DND-41 (cell line): ENCODE results near the gene CDPF1.

Source experiments
- ATAC-seq: fragments of 200-7000 bp; cut with Tn5 transposase; 3 replicates; pipeline ENCODE4 v1.9.1; 2021; ENCODE audit warnings: low read depth; ENCODE audit not compliant: insufficient read depth
- DNase-seq: peaks from one replicate; pipeline ENCODE4 v3.0.0-alpha.2; 2020
- H2AFZ ChIP-seq: 2 replicates; pipeline ENCODE4 v1.6.0; 2012; ENCODE audit warnings: low read depth, low read length
- H3K27ac ChIP-seq: 2 replicates; pipeline ENCODE4 v1.5.1; 2012; ENCODE audit warnings: low read length, inconsistent platforms
- H3K27me3 ChIP-seq: fragments of 200-600 bp; sonication (generic); 2 replicates; pipeline ENCODE4 v1.6.0; 2012; ENCODE audit warnings: low read length, mild to moderate bottlenecking, inconsistent platforms; ENCODE audit not compliant: insufficient read depth, poor library complexity
- H3K36me3 ChIP-seq: 2 replicates; pipeline ENCODE4 v1.5.1; 2012; ENCODE audit warnings: low read length, inconsistent platforms; ENCODE audit not compliant: insufficient read depth
- H3K4me1 ChIP-seq: 2 replicates; pipeline ENCODE4 v1.5.1; 2012; ENCODE audit warnings: mild to moderate bottlenecking, low read length; ENCODE audit not compliant: insufficient read depth
- H3K4me2 ChIP-seq: 2 replicates; pipeline ENCODE4 v1.6.0; 2012; ENCODE audit warnings: mild to moderate bottlenecking, moderate library complexity, low read length, inconsistent platforms; ENCODE audit not compliant: insufficient read depth
- H3K4me3 ChIP-seq, 2 experiments: fragments of 200-600 bp in 1 of 2; shearing (Covaris generic) in 1 of 2; 2 replicates each; pipeline ENCODE4 v1.5.1; 2012 to 2016; ENCODE audit warnings: inconsistent platforms in 2 of 2, low read length in 2 of 2, mild to moderate bottlenecking in 2 of 2, low read depth in 1 of 2, moderate library complexity in 1 of 2
- H3K79me2 ChIP-seq: 2 replicates; pipeline ENCODE4 v1.6.0; 2012; ENCODE audit warnings: low read length, inconsistent platforms; ENCODE audit not compliant: insufficient read depth
- H3K9ac ChIP-seq: 2 replicates; pipeline ENCODE4 v1.6.0; 2012; ENCODE audit warnings: low read depth, mild to moderate bottlenecking, inconsistent platforms, low read length, moderate library complexity
- H3K9me3 ChIP-seq: 2 replicates; pipeline ENCODE4 v1.5.1; 2012; ENCODE audit warnings: low read length, moderate library complexity, mild to moderate bottlenecking, inconsistent platforms; ENCODE audit not compliant: insufficient read depth, severe bottlenecking
- H4K20me1 ChIP-seq: 2 replicates; pipeline ENCODE4 v1.6.0; 2012; ENCODE audit warnings: low read length; ENCODE audit not compliant: insufficient read depth
- CTCF ChIP-seq: IDR thresholded peaks from 2 replicates; pipeline ENCODE4 v1.5.1; 2012; ENCODE audit warnings: borderline replicate concordance, low read length, moderate library complexity, mild to moderate bottlenecking; ENCODE audit not compliant: poor library complexity, severe bottlenecking; ENCODE audit errors: extremely low read depth
- EZH2 ChIP-seq: IDR thresholded peaks from 3 replicates; pipeline ENCODE4 v1.6.1; 2012; ENCODE audit warnings: borderline replicate concordance, low read depth, mild to moderate bottlenecking, moderate library complexity, low read length, inconsistent platforms; ENCODE audit not compliant: severe bottlenecking

Gene CDPF1

GRCh38 chr22:46262449-46263215 is 12.5 kb upstream of the CDPF1 start:
- Histone ChIP-seq H3K4me1 (peaks cover 11% of the 10 kb centered on the region), H3K36me3 (no peaks in the 10 kb centered on the region), H3K4me3 (no peak overlapping the region), H3K9me3 (peaks cover 10% of the 10 kb centered on the region), H3K27ac (no peak overlapping the region), H3K79me2 (no peaks in the 10 kb centered on the region), H4K20me1 (no peaks in the 10 kb centered on the region), H3K27me3 (no peaks in the 10 kb centered on the region), H3K9ac (no peak overlapping the region), H2AFZ (no peak overlapping the region), H3K4me2 (no peak overlapping the region)
- ATAC-seq (no peak), DNase-seq (no peak)
- no peak for TF ChIP-seq EZH2
- no peak for TF ChIP-seq CTCF

GRCh38 chr22:46260038-46260437 is 9.9 kb upstream of the CDPF1 start:
- H3K36me3 ChIP-seq = no peaks in the 10 kb centered on the region
- H3K27me3 ChIP-seq = no peaks in the 10 kb centered on the region
- DNase-seq = no peak
- no peak for TF ChIP-seq EZH2
- TF ChIP-seq CTCF = no peak
- H2AFZ ChIP-seq = no peak overlapping the region
- no peak overlapping the region for H3K4me2 ChIP-seq
- peaks cover 4% of the 10 kb centered on the region for H3K9me3 ChIP-seq
- H3K4me3 ChIP-seq = no peak overlapping the region
- no peaks in the 10 kb centered on the region for H3K79me2 ChIP-seq
- no peak for ATAC-seq
- no peaks in the 10 kb centered on the region for H4K20me1 ChIP-seq
- H3K9ac ChIP-seq = no peak overlapping the region
- H3K27ac ChIP-seq = no peak overlapping the region
- no peaks in the 10 kb centered on the region for H3K4me1 ChIP-seq

- Histone ChIP-seq H2AFZ (no peak overlapping the region), H3K9me3 (peaks cover 2% of the 10 kb centered on the region), H3K4me3 (no peak overlapping the region), H3K27ac (no peak overlapping the region), H3K27me3 (no peaks in the 10 kb centered on the region), H3K4me1 (peaks cover 6% of the 10 kb centered on the region), H3K36me3 (no peaks in the 10 kb centered on the region), H3K79me2 (no peaks in the 10 kb centered on the region), H3K9ac (no peak overlapping the region), H4K20me1 (no peaks in the 10 kb centered on the region), H3K4me2 (no peak overlapping the region)
- TF ChIP-seq CTCF (no peak), EZH2 (no peak)
- DNase-seq (no peak), ATAC-seq (no peak)
Measured at GRCh38 chr22:46259374-46259773, 9.3 kb upstream of the CDPF1 start.
